Body of pancreas (tissue), 4 donors: Measurements from ENCODE around the gene PRR30. TPM values are rescaled to one million over a fixed set of nuclear protein-coding genes. Genes with fewer than 3 reads are reported as not detected.

Source experiments
- ATAC-seq: fragments of 150-250 bp; one replicate; pipeline ENCODE4 v1.9.1; 2016
- DNase-seq, 4 donors: peaks; one replicate each; pipeline ENCODE4 v3.0.0-alpha.2; 2019
- H3K27ac ChIP-seq, 4 donors: fragments of 200-600 bp; sonication (generic); 1 replicate in 3 of 4; 2 replicates in 1 of 4; pipeline versions ENCODE4 v1.5.1 to v1.6.1; 2016 to 2019; ENCODE audit warnings: mild to moderate bottlenecking in 1 of 4, mixed read lengths in 1 of 4, moderate library complexity in 1 of 4
- H3K27me3 ChIP-seq, 2 donors: fragments of 200-600 bp; sonication (generic); one replicate each; pipeline ENCODE4 v1.6.0; 2016; ENCODE audit warnings: mild to moderate bottlenecking in 1 of 2
- H3K36me3 ChIP-seq, 2 donors: fragments of 200-600 bp; sonication (generic); replicated peaks in 1 of 2; 2 replicates each; pipeline ENCODE4 v1.5.1; 2016; ENCODE audit warnings: low read depth in 2 of 2; ENCODE audit not compliant: insufficient read depth in 1 of 2
- H3K4me1 ChIP-seq: fragments of 200-600 bp; sonication (generic); one replicate; pipeline ENCODE4 v1.6.0; 2016
- H3K4me3 ChIP-seq, 2 donors: fragments of 200-600 bp; sonication (generic); 1 replicate in 1 of 2; 2 replicates in 1 of 2; pipeline ENCODE4 v1.5.1; 2016 to 2019
- H3K9me3 ChIP-seq, 3 donors: fragments of 200-600 bp; sonication (generic); 1 replicate in 2 of 3; 2 replicates in 1 of 3; pipeline ENCODE4 v1.5.1; 2016
- CTCF ChIP-seq, 7 experiments: fragments of 450-650 bp in 4 of 7; fragments of 200-600 bp in 3 of 7; sonication (generic) in 3 of 7; IDR thresholded peaks; one replicate each; pipeline ENCODE4 v1.5.1; 2016 to 2019; ENCODE audit warnings: antibody characterized with exemption in 7 of 7
- POLR2A ChIP-seq, 3 donors: fragments of 450-650 bp; IDR thresholded peaks; one replicate each; pipeline ENCODE4 v1.6.1; 2016; ENCODE audit warnings: antibody characterized with exemption in 3 of 3, mild to moderate bottlenecking in 2 of 3
- WGBS, 2 donors: methylation state at CpG; one replicate each; pipeline ENCODE4 v1.1.5; 2017; 5-methylcytosine and 5-hydroxymethylcytosine counted together
- intact Hi-C: fragments of 100-400 bp; cut with DNase I; formaldehyde crosslinking; loops from one replicate; pipeline ENCODE4 v1.15.1; 2023
- total RNA-seq, 2 donors: library from RNA; depleted of rRNA; stranded (reverse); fragments of >200 nt; gene quantifications; one replicate each; pipeline ENCODE4 v1.1.0, GENCODE V29; 2016

Gene PRR30
- total RNA-seq, 2 donors from 2014 or later = not detected

DNA sequence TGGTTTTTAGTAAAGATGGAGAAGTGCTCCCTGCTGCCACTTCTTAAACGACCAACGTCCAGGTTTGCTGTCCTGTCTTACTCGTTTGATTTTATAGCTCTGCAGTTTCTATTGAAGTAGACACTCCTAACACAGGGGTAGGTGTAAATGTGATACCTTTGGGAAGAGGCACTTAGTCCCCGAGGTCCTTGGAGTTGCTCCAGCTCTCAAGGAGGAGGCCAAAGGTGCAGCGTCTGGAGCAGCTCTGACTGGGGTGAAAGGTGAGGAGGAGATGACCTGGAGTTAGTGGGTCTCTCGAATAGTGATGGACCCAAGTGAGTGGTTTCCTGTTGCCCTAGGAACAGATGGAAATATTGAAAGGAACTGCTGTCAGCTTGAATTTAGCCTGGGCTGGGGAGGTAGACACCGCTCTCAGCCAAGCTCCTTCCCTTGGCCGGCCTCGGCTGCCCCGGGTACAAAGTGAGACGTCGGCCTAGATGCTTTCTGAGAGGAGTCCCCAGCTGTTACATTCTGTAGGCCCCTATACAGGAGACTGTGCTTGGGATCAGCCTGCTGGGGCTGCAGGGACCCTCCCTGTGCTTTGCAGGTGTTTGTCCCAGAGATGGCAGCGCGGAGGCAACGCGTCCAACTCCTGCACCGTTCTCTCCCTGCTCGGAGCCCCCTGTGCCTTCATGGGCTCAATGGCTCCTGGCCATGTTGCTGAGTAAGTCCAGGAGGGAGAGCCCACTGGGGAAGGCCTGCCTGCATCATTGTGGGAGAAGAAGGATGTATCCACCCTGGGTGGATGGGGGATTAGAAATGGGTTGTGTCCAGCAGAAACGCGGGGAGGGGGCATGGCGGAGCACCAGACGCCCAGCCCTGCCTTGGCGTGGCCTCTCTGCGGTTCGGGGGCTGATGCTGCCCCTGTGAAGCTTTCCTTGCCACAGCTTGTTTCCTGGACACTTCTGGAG, 47.2 kb downstream of the PRR30 start:
- H3K27ac ChIP-seq = no peak overlapping the region
- no peak overlapping the region for H3K4me3 ChIP-seq
- peaks cover 31% of the 10 kb centered on the region for H3K4me1 ChIP-seq
- TF ChIP-seq POLR2A (IDR thresholded peaks at IDR 0.05) = no peak
- no peak for TF ChIP-seq CTCF (IDR thresholded peaks at IDR 0.05)
- 78 to 84% methylated on average over 24 to 25 of the region's 25 CpGs for WGBS, 2 donors
- no peaks in the 10 kb centered on the region for H3K36me3 ChIP-seq
- H3K9me3 ChIP-seq = no peaks in the 10 kb centered on the region
- no peak for DNase-seq
- intact Hi-C loops = loop anchor here (10.0 kb wide), 1 partner anchor 213 kb away; the partner anchor contains the start of gene UCN
- no peak for ATAC-seq
- H3K27me3 ChIP-seq = no peaks in the 10 kb centered on the region

- TF ChIP-seq CTCF (IDR thresholded peaks at IDR 0.05) = no peak
These were observed 49.9 kb downstream of the PRR30 start for GRCh38 chr2:27089111-27089954.

GRCh38 chr2:27088634-27089033, 50.6 kb downstream of the PRR30 start:
- 84 to 90% methylated on average over 5 to 6 of the region's 6 CpGs for WGBS, 2 donors
- Histone ChIP-seq H3K4me3 (no peak overlapping the region), H3K4me1 (peaks cover 27% of the 10 kb centered on the region), H3K9me3 (no peaks in the 10 kb centered on the region), H3K27me3 (no peaks in the 10 kb centered on the region), H3K36me3 (no peaks in the 10 kb centered on the region), H3K27ac (no peak overlapping the region)
- no peak for DNase-seq
- no peak for ATAC-seq
- no peak for TF ChIP-seq POLR2A (IDR thresholded peaks at IDR 0.05)
- no peak for TF ChIP-seq CTCF (IDR thresholded peaks at IDR 0.05)
- intact Hi-C loops = no loop called here

More at GRCh38 chr2:27089111-27089954, 49.9 kb downstream of the PRR30 start:
- Histone ChIP-seq H3K27me3 (no peaks in the 10 kb centered on the region), H3K27ac (no peak overlapping the region), H3K36me3 (no peaks in the 10 kb centered on the region), H3K4me3 (no peak overlapping the region), H3K9me3 (no peaks in the 10 kb centered on the region), H3K4me1 (peaks cover 27% of the 10 kb centered on the region)
- intact Hi-C loops = no loop called here
- ATAC-seq = no peak
- no peak for DNase-seq
- 85 to 90% methylated on average over 13 to 14 of the region's 14 CpGs for WGBS, 2 donors

DNA sequence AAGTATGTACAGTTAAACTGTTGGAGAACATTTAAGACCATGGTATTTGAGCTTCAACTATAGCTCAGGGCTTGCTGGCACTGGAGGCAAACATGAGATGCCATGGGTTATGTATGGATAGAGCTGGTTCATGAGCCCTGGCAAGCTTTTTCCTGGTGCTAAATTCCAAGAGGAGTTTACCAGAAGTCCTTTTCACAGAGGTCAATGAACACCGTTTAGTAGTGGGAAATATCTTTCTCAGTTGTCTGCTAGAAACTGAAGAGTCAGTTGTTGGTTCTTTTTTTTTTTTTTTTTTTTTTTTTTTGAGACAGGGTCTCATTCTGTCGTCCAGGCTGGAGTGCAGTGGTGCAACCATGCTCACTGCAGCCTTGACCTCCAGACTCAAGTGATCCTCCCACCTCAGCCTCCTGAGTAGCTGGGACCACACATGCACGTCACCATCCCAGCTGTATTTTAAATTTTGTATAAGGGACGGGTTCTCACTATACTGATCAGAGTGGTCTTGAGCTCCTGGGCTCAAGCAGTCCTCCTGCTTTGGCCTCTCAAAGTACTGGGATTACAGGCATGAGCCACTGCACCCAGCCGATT, 51.3 kb downstream of the PRR30 start:
- no peak for TF ChIP-seq CTCF (IDR thresholded peaks at IDR 0.05)
- no peak for TF ChIP-seq POLR2A (IDR thresholded peaks at IDR 0.05)
- Histone ChIP-seq H3K9me3 (no peaks in the 10 kb centered on the region), H3K27me3 (no peaks in the 10 kb centered on the region), H3K4me3 (no peak overlapping the region), H3K27ac (no peak overlapping the region), H3K36me3 (no peaks in the 10 kb centered on the region), H3K4me1 (peaks cover 27% of the 10 kb centered on the region)
- DNase-seq (no peak), ATAC-seq (no peak)
- intact Hi-C loops = no loop called here
- WGBS, 2 donors = 71 to 84% methylated on average over 5 of the region's 5 CpGs

Other genes starting within 250 kb of the PRR30 start
- 10 to 100 TPM in 1 of 2 donors, 1 to 10 TPM in 1; 9.3 to 15.8 TPM for gene MAPRE3, start 168.8 kb downstream of the PRR30 start, total RNA-seq
- gene TMEM214, start 106.4 kb downstream of the PRR30 start, total RNA-seq = 100 to 1,000 TPM in 1 of 2 donors, 10 to 100 TPM in 1; 59.9 to 119 TPM
- 10 to 100 TPM in 1 of 2 donors, 1 to 10 TPM in 1; 5.6 to 12.2 TPM for gene AGBL5, start 87.7 kb downstream of the PRR30 start, total RNA-seq
- gene OST4, start 67.8 kb downstream of the PRR30 start, total RNA-seq = 100 to 1,000 TPM; 103 to 129 TPM
- gene EMILIN1, start 60.8 kb downstream of the PRR30 start, total RNA-seq = 10 to 100 TPM; 21.8 to 24.1 TPM
- 1 to 10 TPM; 4.2 to 7.3 TPM for gene KHK, start 52.6 kb downstream of the PRR30 start, total RNA-seq
- gene CGREF1, start 20.3 kb downstream of the PRR30 start, total RNA-seq = 1 to 10 TPM; 1.0 to 3.0 TPM
- under 1 TPM in 1 of 2 donors, not detected in 1; 0.33 TPM for gene ABHD1, start 15.6 kb downstream of the PRR30 start, total RNA-seq
- gene PREB, start 4.8 kb downstream of the PRR30 start, total RNA-seq = 100 to 1,000 TPM in 1 of 2 donors, 10 to 100 TPM in 1; 56.3 to 103 TPM
- under 1 TPM; under 0.01 to 0.66 TPM for gene TCF23, start 9.6 kb upstream of the PRR30 start, total RNA-seq
- 10 to 100 TPM; 69.2 to 75.0 TPM for gene ATRAID, start 72.6 kb upstream of the PRR30 start, total RNA-seq
- gene SLC5A6, start 72.9 kb upstream of the PRR30 start, total RNA-seq = 10 to 100 TPM; 17.4 to 34.6 TPM
- gene CAD, start 78.0 kb upstream of the PRR30 start, total RNA-seq = 10 to 100 TPM; 18.4 to 36.9 TPM
- gene SLC30A3, start 123.6 kb upstream of the PRR30 start, total RNA-seq = not detected
- 1 to 10 TPM in 1 of 2 donors, not detected in 1; 1.3 TPM for gene DNAJC5G, start 136.0 kb upstream of the PRR30 start, total RNA-seq
- gene TRIM54, start 143.0 kb upstream of the PRR30 start, total RNA-seq = under 1 TPM in 1 of 2 donors, not detected in 1; 0.26 TPM
- 1 to 10 TPM in 1 of 2 donors, not detected in 1; 2.9 TPM for gene UCN, start 169.0 kb upstream of the PRR30 start, total RNA-seq
- gene MPV17, start 183.7 kb upstream of the PRR30 start, total RNA-seq = 10 to 100 TPM; 56.7 to 64.3 TPM
- 10 to 100 TPM; 26.2 to 73.2 TPM for gene GTF3C2, start 217.4 kb upstream of the PRR30 start, total RNA-seq
- 10 to 100 TPM; 24.9 to 39.2 TPM for gene EIF2B4, start 230.9 kb upstream of the PRR30 start, total RNA-seq
- gene SNX17, start 231.2 kb upstream of the PRR30 start, total RNA-seq = 10 to 100 TPM; 50.4 to 70.8 TPM
- 10 to 100 TPM; 11.7 to 22.1 TPM for gene ZNF513, start 241.3 kb upstream of the PRR30 start, total RNA-seq